Islet precursor cell (in vitro differentiated cells): ENCODE data around the gene IL1F10.

ENCODE experiments used
- DNase-seq: peaks from one replicate; pipeline ENCODE4 v3.0.0-alpha.2; 2018

IL1F10 gene

DNA sequence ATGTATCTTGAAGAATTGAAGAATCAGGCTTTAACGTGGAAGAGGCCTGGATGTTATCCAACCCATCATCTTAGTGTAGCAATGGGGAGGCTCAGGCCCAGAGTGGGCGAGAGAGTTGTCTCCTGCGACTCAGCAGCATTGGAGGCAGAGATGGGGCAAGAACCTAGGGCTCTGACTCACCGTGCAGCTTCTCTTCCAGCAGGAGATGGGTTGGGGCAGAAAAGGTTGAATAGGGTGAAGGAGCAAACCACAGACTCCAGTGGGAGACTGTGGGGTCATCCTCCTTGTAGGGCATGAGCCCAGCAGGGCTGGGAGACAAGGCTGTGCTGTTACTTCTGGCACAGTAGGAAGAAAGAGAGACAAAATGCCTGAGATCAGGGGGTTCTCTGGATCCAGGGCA, 7.4 kb upstream of the IL1F10 start:
- peak; percentile 29 for DNase-seq

DNA sequence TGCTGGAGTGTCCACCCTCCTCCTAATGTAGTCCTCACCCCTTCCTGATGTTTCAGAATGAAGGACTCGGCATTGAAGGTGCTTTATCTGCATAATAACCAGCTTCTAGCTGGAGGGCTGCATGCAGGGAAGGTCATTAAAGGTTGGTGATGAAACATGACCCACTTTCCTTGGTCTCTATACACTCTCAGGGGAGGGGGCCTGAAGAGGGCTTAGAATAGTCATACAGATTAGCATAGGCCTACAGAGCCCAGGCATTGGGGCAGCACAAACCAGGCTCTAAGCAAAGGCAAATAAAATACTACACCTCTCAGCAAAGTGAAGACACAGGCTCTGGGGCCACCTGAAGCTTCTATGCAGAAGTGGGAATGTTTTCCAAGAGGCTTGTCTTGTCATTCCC, 7.0 kb upstream of the IL1F10 start:
- DNase-seq, result peak; percentile 33

DNA sequence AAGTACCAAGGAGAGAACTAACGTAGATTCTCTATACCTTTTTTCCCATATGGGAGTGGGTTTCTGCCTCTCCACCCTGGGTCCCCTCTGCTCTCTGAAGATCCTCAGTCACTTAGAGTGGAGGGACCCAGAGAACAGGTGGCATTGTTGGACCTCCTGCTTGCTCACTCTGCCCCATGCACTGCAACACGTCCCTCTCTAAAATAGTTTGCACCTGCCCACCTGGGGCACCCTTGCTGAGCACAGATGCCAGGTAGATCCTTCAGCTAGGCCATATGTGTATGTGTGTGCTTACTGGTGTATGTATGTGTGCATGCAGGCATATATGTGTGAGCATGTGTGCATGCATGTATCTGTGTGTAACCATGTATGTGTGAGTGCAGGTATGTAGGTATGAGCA, 6.5 kb upstream of the IL1F10 start:
- DNase-seq, result peak; percentile 24

DNA sequence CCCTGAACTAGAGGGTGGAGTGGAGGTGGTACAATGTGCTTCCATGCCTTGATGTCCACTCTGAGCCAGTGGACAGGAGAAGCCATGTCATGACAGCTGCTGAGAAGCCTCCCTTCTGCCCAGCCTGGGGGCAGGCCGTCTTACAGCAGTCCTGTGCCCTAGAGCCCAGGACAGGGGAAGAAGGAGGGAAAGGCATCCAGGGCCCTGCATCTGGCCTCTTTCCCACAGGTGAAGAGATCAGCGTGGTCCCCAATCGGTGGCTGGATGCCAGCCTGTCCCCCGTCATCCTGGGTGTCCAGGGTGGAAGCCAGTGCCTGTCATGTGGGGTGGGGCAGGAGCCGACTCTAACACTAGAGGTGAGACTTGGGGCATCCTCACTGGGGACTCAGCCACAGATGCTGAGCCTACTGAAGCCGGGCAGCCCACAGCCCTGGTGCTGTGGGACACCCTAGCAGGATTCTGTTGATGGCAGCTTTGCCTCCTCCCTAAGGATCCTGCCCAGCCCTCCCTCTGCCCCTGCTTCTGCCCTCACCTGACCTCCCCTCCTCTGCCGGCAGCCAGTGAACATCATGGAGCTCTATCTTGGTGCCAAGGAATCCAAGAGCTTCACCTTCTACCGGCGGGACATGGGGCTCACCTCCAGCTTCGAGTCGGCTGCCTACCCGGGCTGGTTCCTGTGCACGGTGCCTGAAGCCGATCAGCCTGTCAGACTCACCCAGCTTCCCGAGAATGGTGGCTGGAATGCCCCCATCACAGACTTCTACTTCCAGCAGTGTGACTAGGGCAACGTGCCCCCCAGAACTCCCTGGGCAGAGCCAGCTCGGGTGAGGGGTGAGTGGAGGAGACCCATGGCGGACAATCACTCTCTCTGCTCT, 5.6 kb upstream of the IL1F10 start:
- peak; percentile 32 for DNase-seq

DNA sequence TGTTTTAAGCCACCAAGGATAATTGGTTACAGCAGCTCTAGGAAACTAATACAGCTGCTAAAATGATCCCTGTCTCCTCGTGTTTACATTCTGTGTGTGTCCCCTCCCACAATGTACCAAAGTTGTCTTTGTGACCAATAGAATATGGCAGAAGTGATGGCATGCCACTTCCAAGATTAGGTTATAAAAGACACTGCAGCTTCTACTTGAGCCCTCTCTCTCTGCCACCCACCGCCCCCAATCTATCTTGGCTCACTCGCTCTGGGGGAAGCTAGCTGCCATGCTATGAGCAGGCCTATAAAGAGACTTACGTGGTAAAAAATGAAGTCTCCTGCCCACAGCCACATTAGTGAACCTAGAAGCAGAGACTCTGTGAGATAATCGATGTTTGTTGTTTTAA, 3.5 kb upstream of the IL1F10 start:
- DNase-seq, result peak; percentile 18

GRCh38 chr2:113064898-113065297, 2.9 kb upstream of the IL1F10 start:
- DNase-seq, result peak; percentile 15

GRCh38 chr2:113068249-113068648, 479 bp downstream of the IL1F10 start:
- no peak for DNase-seq

DNA sequence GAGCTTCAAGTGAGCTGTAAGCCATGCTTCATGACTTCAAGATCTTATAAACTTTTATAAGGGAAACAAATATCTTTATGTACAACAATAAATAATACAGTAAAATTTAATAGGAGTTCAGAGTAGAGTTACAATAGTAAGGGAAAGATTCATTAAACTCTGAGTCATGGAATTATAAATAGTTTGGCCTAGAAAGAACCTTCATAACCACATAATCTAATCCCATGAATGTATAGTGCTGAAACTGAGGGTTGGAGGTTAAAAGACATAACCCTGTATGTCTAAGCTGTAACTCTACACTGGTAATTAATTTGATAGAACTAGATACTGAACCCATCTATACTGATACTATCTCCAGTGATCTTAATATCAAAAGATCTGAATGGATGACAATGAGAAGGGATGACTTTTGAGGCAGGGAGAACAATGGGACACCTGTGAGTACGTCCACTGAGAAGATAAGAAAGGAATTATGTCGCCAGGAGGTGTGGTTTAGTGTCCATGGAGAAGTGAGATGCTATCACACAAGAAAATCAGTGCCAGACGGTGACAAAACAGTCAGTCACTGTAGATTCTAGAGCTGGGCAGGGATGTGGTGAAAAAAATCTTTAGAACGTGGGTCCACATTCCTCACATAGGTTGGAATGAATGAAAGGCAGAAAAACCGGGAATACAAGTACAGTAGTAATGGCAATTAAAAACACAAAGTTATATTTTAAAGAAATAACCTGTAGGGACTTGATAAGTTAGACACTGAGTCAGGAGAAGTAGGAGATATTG, 1.1 kb downstream of the IL1F10 start:
- DNase-seq, result no peak

DNA sequence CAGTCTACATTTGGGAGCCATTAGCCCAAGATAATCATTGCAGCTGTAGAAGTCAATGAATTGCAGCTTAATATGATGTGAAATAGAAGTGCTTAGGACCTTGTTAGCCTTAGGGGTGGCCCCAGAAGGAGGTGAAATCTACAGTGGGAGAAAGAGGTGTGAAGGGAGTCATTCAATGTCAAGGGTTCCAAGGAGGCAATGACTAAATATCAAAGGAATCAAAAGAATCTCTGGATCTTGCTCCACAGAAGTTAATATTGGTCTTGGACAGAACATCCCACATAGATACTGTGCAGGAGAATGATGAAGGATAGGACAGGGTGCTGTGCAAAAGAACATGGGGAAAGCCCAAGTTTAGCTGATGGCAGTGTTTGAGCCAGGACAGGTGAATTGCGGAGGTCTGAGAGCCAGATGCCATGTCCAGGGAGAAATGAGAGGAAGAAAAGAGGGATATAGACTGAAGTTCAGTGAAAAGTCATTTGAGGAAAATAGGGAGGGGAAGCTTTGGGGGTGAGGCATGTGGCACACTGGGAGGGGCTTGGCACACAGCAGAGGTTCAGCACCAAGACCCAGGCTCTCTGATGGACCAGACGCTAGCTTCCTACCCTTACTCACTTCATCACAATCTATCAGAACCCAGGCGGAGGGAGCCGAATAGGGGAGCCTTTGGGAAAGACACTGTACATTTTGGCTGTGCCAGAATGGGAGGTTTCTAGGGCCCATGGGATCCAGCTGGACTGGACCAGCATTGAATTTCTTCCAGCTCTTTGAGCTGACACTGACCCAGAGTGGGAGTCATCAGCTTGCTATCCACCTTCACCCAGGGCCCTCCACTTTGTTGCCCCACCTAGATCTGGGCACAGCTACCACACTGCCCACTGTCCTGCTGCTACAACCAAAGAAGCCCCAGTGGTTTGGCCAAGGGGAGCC, 2.2 kb downstream of the IL1F10 start:
- no peak for DNase-seq

DNA sequence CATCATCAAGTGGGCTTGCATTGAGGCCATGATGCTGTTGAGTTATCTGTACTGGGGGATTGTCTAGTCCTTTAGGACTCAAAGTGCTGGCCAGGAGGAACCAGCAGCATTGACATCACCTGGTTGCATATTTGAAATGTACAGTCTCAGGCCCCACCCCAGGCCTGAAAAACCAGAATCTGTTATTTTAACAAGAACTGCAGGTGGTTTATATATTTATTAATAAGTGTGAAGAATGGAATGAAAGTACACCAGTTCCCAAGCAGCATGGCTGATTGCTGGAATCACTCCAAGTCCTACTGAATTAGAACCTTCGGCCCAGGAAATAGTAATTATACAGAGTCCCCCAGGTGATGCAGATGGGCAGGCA, 2.8 kb downstream of the IL1F10 start:
- DNase-seq, result no peak

- DNase-seq, result peak; percentile 64
Observed at GRCh38 chr2:113072584-113072983, 4.8 kb downstream of the IL1F10 start.

DNA sequence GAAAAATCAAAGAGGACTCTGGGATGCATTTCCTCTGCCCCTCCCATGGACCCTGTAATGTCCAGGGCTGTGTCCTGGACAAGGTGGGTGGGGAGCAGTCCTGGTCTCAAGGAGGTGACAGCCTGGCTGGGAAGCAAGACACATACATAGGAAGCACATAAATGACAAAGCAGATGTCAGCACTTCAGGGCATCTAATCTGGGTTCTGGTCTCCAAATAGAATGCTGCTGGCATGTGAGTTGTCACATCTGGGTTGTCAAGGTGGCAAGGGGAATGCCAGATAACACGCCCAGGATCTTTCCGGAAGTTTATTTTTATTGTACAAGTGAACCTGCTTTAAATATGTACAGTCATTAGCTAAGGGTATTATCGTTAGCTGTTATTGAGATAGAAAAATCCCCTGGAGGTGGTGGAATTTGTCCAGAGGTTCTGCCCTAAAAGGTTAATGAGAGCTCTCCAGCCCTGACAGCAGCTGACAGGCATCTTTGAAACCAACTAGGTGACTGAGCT, 5.6 kb downstream of the IL1F10 start:
- DNase-seq, result no peak

DNA sequence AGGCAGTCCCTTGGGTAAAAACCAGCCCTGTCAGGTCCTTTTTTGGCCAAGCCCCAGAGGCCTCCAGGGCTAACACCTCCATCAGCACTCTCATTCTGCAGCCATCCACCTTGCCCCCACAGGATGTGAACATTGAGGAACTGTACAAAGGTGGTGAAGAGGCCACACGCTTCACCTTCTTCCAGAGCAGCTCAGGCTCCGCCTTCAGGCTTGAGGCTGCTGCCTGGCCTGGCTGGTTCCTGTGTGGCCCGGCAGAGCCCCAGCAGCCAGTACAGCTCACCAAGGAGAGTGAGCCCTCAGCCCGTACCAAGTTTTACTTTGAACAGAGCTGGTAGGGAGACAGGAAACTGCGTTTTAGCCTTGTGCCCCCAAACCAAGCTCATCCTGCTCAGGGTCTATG, 7.3 kb downstream of the IL1F10 start:
- peak; percentile 42 for DNase-seq

DNA sequence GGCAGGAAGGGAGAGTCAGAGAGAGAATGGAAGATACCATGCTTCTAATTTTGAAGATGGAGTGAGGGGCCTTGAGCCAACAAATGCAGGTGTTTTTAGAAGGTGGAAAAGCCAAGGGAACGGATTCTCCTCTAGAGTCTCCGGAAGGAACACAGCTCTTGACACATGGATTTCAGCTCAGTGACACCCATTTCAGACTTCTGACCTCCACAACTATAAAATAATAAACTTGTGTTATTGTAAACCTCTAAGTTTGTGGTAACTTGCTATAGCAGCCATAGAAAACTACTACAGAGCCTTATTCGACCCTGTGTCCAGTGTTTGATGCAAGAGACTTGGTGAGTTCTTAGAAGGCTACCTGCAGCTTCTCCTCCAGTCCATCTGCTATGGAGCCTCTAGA, 7.8 kb downstream of the IL1F10 start:
- DNase-seq, result no peak

DNA sequence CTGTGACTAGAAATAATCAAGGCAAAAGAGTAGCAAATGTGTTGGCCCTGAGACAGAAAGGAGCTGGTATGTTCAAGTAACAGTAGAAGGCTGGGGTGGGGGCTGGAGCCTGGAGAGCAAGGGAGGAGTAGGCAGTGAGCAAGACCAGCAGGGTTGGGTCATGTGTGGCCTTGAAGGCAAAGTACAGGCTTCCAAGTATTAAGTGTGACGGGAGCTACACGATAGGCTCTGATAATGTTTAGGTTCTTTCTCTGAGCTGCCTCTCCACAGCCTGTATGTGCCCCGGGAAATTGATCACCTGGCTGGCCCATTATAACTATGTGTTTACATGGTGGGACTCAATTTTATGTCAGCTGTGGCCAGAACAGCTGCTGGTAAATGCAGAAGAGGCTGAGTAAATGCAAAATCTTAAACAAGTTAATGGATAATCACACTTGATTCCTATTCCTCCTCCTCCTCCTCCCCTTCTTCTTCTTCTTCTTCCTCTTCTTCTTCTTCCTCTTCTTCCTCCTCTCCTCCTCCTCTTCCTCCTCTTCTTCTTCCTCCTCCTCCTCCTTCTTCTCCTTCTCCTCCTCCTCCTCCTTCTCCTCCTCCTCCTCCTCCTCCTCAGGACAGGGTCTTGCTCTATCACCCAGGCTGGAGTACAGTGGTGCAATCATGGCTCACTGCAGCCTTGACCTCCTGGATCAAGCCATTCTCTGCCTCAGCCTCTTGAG, 9.3 kb downstream of the IL1F10 start:
- DNase-seq, result no peak

- DNase-seq, result peak; percentile 46
Observed at GRCh38 chr2:113077921-113078320, 10.2 kb downstream of the IL1F10 start.

DNA sequence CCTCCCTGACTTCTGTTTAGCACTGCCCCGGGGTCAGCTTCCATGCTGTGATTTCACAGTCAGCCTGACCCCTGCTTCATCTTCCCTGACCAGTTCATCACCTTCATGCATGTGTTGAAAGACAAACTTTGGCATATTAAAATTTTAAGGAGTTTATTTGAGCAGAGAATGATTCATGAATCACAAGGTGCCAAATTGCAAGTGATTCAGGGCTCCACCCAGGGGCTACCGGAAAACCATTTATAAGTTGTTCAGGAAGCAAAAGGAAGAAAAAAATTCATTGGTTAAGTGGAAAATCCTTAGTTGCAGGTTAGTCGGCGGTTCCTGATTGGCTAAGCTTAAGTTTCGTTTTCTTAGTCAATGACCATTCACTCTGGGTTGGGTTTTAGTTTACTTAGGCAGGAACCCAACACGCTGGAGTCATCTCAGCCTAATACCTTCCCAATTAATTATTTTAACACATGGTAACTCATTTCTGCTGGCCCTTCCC, 10.6 kb downstream of the IL1F10 start:
- peak; percentile 43 for DNase-seq

DNA sequence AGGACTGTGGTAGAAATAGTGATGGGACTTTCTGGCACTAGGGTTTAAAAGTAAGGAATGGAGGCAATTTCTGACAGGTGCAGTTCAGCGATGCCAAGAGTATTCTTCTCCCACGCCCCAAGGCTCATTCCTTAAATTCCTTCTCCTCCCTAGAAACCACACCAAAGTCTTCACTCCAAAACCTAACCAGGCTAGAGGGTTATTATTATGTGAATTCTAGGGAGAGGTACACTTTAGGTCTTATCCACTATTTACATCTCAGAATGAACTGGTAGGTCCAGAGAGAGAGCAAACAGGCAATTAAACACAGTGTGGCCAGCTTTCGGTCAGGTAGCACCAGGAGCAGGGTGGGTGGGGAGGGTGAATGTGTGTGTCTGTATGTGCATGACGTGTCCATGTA, 11.4 kb downstream of the IL1F10 start:
- peak; percentile 38 for DNase-seq

- peak; percentile 76 for DNase-seq
Observed at GRCh38 chr2:113080134-113080533, 12.4 kb downstream of the IL1F10 start.

DNA sequence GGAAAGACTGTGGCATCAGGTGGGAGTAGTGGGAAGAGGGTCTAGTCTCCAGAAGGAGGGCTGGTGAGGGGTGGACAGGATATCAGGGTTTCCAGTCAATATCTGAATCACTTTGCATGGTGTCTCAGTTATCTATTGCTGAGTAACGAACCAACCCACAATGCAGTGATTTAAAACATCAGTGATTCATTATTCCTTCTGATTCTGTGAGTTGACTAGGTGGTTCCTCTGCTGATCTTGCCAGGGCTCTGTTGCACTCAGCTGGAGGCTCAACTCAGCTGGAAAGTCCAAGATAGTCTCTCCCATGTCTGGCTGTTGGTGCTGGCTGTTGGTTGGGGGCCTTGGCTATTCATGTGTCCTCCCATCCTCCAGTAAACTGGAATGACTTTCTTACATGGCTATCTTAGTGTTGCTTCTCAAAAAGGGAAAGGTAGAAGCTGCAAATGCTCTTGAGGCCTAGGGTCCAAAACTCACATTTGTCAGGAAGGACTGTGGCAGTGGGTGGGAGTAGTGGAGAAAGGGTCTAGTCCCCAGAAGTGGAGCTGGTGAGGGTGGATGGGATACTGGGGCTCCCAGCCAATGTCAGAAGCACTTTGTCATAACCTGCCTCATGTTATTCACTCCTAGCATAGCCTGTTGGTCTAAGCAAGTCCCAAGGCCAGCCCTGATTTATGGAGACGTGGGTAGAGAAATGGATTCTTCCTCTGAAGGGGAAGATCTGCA, 13.9 kb downstream of the IL1F10 start:
- peak; percentile 13 for DNase-seq

- DNase-seq, result peak; percentile 27
Observed at GRCh38 chr2:113083296-113083695, 15.5 kb downstream of the IL1F10 start.
